ENCODE data around the gene TMIGD1. TPM values are rescaled to one million over a fixed set of nuclear protein-coding genes. Genes with fewer than 3 reads are reported as not detected.
"Not testable (repeated sequence)": the region's sequence is repeated elsewhere in the genome, so short reads cannot be mapped to it uniquely, and the experiment has no call there.

The TMIGD1 gene
- total and polyA plus RNA-seq, 2 donors (not counting 1 experiment from before 2014, with no cell fraction given), result not detected

- Histone ChIP-seq H4K20me1 (ENCODE audit: control insufficient read depth, extremely low read depth, insufficient read depth, low read length) (no peaks in the 10 kb centered on the region), H3K36me3 (ENCODE audit: control insufficient read depth, insufficient read depth, low read length) (no peaks in the 10 kb centered on the region), H3K4me1 (ENCODE audit: control insufficient read depth, extremely low read depth, insufficient read depth, low read length) (peaks cover 2% of the 10 kb centered on the region), H3K4me3 (replicated peaks in 1 of 4; ENCODE audit: control extremely low read depth in 1 of 4, insufficient read depth in 1 of 4, low read depth in 3 of 4, low read length in 4 of 4) (no peak overlapping the region), H2AFZ (ENCODE audit: low read length) (no peak overlapping the region), H3K27me3 (ENCODE audit: control insufficient read depth, insufficient read depth, low read length) (no peaks in the 10 kb centered on the region), H3K4me2 (ENCODE audit: extremely low read depth, insufficient read depth, low read length) (no peak overlapping the region), H3K9me3 (ENCODE audit: control insufficient read depth, insufficient read depth, low read depth, low read length) (no peaks in the 10 kb centered on the region), H3K9ac (ENCODE audit: insufficient read depth, low read length) (no peak overlapping the region), H3K79me2 (ENCODE audit: control insufficient read depth, insufficient read depth, low read length) (no peaks in the 10 kb centered on the region), H3K27ac (ENCODE audit: insufficient read depth, low read length) (no peak overlapping the region)
- no peak for DNase-seq (ENCODE audit: low read depth in 2 of 2)
- TF ChIP-seq EZH2 (IDR thresholded peaks at IDR 0.05; ENCODE audit: low read length, missing control alignments), result no peak
- TF ChIP-seq, protein P1, sequence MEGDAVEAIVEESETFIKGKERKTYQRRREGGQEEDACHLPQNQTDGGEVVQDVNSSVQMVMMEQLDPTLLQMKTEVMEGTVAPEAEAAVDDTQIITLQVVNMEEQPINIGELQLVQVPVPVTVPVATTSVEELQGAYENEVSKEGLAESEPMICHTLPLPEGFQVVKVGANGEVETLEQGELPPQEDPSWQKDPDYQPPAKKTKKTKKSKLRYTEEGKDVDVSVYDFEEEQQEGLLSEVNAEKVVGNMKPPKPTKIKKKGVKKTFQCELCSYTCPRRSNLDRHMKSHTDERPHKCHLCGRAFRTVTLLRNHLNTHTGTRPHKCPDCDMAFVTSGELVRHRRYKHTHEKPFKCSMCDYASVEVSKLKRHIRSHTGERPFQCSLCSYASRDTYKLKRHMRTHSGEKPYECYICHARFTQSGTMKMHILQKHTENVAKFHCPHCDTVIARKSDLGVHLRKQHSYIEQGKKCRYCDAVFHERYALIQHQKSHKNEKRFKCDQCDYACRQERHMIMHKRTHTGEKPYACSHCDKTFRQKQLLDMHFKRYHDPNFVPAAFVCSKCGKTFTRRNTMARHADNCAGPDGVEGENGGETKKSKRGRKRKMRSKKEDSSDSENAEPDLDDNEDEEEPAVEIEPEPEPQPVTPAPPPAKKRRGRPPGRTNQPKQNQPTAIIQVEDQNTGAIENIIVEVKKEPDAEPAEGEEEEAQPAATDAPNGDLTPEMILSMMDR (conservative IDR thresholded peaks at IDR 0.05 in 1 of 2, IDR thresholded peaks at IDR 0.05 in 1 of 2; ENCODE audit: low read depth in 1 of 2, low read length in 2 of 2), result no peak
Measured at GRCh38 chr17:30345089-30345433, 11.2 kb upstream of the TMIGD1 start.

DNA sequence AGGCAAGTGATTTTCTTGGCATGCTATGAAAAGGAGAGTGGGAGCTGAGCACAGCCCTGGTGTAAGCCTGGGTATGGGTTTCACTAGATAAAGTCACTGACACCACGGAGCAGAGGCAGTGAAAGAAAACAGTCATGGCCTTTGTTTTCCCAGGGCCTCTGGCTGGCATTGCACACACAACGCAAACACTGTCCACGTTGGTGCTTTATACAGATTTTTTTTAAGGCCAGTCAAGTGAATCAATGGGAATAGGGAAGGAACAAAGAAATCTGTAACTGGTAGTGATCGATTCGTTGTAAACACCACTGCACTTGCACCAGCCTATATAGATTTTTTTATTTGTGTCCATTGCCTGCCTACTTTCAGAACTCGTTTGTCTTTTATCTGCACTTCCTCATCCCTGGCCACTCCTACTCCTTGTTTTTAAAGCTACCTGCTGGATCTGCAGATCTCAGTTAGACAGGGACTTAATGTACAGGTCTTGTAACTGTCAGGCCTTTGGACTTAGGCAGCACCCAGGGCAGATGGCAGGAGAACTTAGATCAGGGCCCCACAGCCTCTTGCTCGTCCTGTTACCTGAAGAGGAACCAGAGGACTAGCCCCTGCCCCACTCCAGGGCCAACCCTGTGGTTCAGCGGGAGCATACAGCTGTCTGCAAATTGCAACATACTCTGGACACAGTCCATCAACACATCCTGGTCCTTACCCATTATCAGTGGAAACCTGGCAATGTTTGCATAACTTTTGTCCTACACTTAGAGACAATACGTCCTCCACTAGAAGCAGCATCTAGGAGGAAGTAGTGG is 10.6 kb upstream of the TMIGD1 start:
- Histone ChIP-seq H3K4me1 (ENCODE audit: control insufficient read depth, extremely low read depth, insufficient read depth, low read length) (peaks cover 2% of the 10 kb centered on the region), H3K36me3 (ENCODE audit: control insufficient read depth, insufficient read depth, low read length) (no peaks in the 10 kb centered on the region), H3K4me2 (ENCODE audit: extremely low read depth, insufficient read depth, low read length) (no peak overlapping the region), H3K79me2 (ENCODE audit: control insufficient read depth, insufficient read depth, low read length) (no peaks in the 10 kb centered on the region), H4K20me1 (ENCODE audit: control insufficient read depth, extremely low read depth, insufficient read depth, low read length) (no peaks in the 10 kb centered on the region), H3K27ac (ENCODE audit: insufficient read depth, low read length) (no peak overlapping the region), H3K27me3 (ENCODE audit: control insufficient read depth, insufficient read depth, low read length) (no peaks in the 10 kb centered on the region), H2AFZ (ENCODE audit: low read length) (no peak overlapping the region), H3K9me3 (ENCODE audit: control insufficient read depth, insufficient read depth, low read depth, low read length) (no peaks in the 10 kb centered on the region), H3K4me3 (replicated peaks in 1 of 4; ENCODE audit: control extremely low read depth in 1 of 4, insufficient read depth in 1 of 4, low read depth in 3 of 4, low read length in 4 of 4) (no peak overlapping the region), H3K9ac (ENCODE audit: insufficient read depth, low read length) (no peak overlapping the region)
- no peak for TF ChIP-seq EZH2 (IDR thresholded peaks at IDR 0.05; ENCODE audit: low read length, missing control alignments)
- TF ChIP-seq, protein P1 (conservative IDR thresholded peaks at IDR 0.05 in 1 of 2, IDR thresholded peaks at IDR 0.05 in 1 of 2; ENCODE audit: low read depth in 1 of 2, low read length in 2 of 2), result no peak
- peak; percentile 55 to 75 for DNase-seq (ENCODE audit: low read depth in 2 of 2)

DNA sequence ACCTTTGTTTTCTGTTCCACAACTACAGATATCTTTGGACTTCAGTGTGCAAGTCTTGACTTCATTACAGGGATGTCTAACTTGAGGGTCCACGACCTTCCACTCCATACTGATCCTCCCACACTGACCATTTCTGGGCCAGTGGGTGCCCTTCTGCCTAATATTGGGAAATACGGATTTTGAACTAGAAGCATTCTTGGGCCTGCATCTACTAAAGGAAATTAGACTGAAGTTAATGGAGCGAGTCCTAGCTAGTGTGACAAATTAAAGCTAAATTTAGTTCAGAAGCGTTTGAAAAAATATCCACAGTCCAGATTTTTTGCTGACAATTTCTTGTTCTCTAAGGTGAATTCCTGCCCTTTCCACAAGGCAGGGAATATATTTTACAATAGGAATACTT is 9.9 kb upstream of the TMIGD1 start:
- Histone ChIP-seq H3K9ac (ENCODE audit: insufficient read depth, low read length) (no peak overlapping the region), H3K4me2 (ENCODE audit: extremely low read depth, insufficient read depth, low read length) (no peak overlapping the region), H4K20me1 (ENCODE audit: control insufficient read depth, extremely low read depth, insufficient read depth, low read length) (no peaks in the 10 kb centered on the region), H3K79me2 (ENCODE audit: control insufficient read depth, insufficient read depth, low read length) (no peaks in the 10 kb centered on the region), H3K9me3 (ENCODE audit: control insufficient read depth, insufficient read depth, low read depth, low read length) (no peaks in the 10 kb centered on the region), H3K36me3 (ENCODE audit: control insufficient read depth, insufficient read depth, low read length) (no peaks in the 10 kb centered on the region), H3K4me3 (replicated peaks in 1 of 4; ENCODE audit: control extremely low read depth in 1 of 4, insufficient read depth in 1 of 4, low read depth in 3 of 4, low read length in 4 of 4) (no peak overlapping the region), H3K27ac (ENCODE audit: insufficient read depth, low read length) (no peak overlapping the region), H3K4me1 (ENCODE audit: control insufficient read depth, extremely low read depth, insufficient read depth, low read length) (peaks cover 2% of the 10 kb centered on the region), H2AFZ (ENCODE audit: low read length) (no peak overlapping the region), H3K27me3 (ENCODE audit: control insufficient read depth, insufficient read depth, low read length) (no peaks in the 10 kb centered on the region)
- TF ChIP-seq, protein P1 (conservative IDR thresholded peaks at IDR 0.05 in 1 of 2, IDR thresholded peaks at IDR 0.05 in 1 of 2; ENCODE audit: low read depth in 1 of 2, low read length in 2 of 2), result no peak
- DNase-seq (ENCODE audit: low read depth in 2 of 2), result no peak

DNA sequence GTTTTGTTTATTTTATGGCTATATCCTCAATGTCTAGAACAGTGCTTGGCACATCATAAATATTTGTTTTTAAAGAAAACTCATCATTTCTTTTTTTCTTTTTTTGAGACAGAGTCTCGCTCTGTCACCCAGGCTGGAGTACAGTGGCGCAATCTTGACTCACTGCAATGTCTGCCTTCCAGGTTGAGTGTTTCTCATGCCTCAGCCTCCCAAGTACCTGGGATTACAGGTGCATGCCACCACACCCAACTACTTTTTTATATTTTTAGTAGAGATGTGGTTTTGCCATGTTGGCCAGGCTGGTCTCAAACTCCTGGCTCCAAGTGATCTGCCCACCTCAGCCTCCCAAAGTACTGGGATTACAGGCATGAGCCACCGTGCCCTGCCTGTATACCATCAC is 9.4 kb upstream of the TMIGD1 start:
- not testable (repeated sequence) for H3K36me3 ChIP-seq (ENCODE audit: control insufficient read depth, insufficient read depth, low read length); H3K4me2 ChIP-seq (ENCODE audit: extremely low read depth, insufficient read depth, low read length); H3K9ac ChIP-seq (ENCODE audit: insufficient read depth, low read length); H3K4me3 ChIP-seq (replicated peaks in 1 of 4; ENCODE audit: control extremely low read depth in 1 of 4, insufficient read depth in 1 of 4, low read depth in 3 of 4, low read length in 4 of 4); DNase-seq (ENCODE audit: low read depth in 2 of 2); H4K20me1 ChIP-seq (ENCODE audit: control insufficient read depth, extremely low read depth, insufficient read depth, low read length); H3K4me1 ChIP-seq (ENCODE audit: control insufficient read depth, extremely low read depth, insufficient read depth, low read length); H3K27ac ChIP-seq (ENCODE audit: insufficient read depth, low read length); H2AFZ ChIP-seq (ENCODE audit: low read length); H3K27me3 ChIP-seq (ENCODE audit: control insufficient read depth, insufficient read depth, low read length); H3K79me2 ChIP-seq (ENCODE audit: control insufficient read depth, insufficient read depth, low read length); H3K9me3 ChIP-seq (ENCODE audit: control insufficient read depth, insufficient read depth, low read depth, low read length)
